COR-L47 (cell line): Measurements from ENCODE around the gene IRAK1.

Experiments used
- DNase-seq: peaks from one replicate; lab custom pipeline; 2025; lab: John Stamatoyannopoulos, UW

Gene IRAK1

GRCh38 chrX:154019633-154020528, at the start of gene IRAK1:
TSS of gene IRAK1 (minus strand) at chrX:154019902. CDS start at chrX:154019812, 90 bp downstream.
- DNase-seq, result no peak

GRCh38 chrX:154068560-154068959, 48.9 kb upstream of the IRAK1 start:
- DNase-seq, result no peak

- no peak for DNase-seq
Observed at GRCh38 chrX:154064637-154065435, 45.1 kb upstream of the IRAK1 start.

GRCh38 chrX:154063234-154063633, 43.5 kb upstream of the IRAK1 start:
- DNase-seq, result no peak

- DNase-seq, result no peak
Observed at GRCh38 chrX:154061801-154062200, 42.1 kb upstream of the IRAK1 start.

- no peak for DNase-seq
Observed at GRCh38 chrX:154059729-154060245, 40.1 kb upstream of the IRAK1 start.

- DNase-seq, result no peak
Observed at GRCh38 chrX:154059231-154059630, 39.5 kb upstream of the IRAK1 start.

GRCh38 chrX:154058214-154058997, 38.7 kb upstream of the IRAK1 start:
- no peak for DNase-seq

GRCh38 chrX:154057791-154058190, 38.1 kb upstream of the IRAK1 start:
- DNase-seq, result no peak

GRCh38 chrX:154056770-154057241, 37.1 kb upstream of the IRAK1 start:
- DNase-seq, result no peak

- DNase-seq, result peak; percentile 3
Observed at GRCh38 chrX:154051201-154051810, 31.6 kb upstream of the IRAK1 start.

- no peak for DNase-seq
Observed at GRCh38 chrX:154050113-154050495, 30.4 kb upstream of the IRAK1 start.

GRCh38 chrX:154049209-154050112, 29.8 kb upstream of the IRAK1 start:
- no peak for DNase-seq

GRCh38 chrX:154048398-154048797, 28.7 kb upstream of the IRAK1 start:
- no peak for DNase-seq

GRCh38 chrX:154046940-154047610, 27.4 kb upstream of the IRAK1 start:
- no peak for DNase-seq

- DNase-seq, result peak; percentile 82
Observed at GRCh38 chrX:154046031-154046781, 26.5 kb upstream of the IRAK1 start.

- no peak for DNase-seq
Observed at GRCh38 chrX:154044091-154044490, 24.4 kb upstream of the IRAK1 start.

- no peak for DNase-seq
Observed at GRCh38 chrX:154043003-154043763, 23.5 kb upstream of the IRAK1 start.
